ENCODE measurements around the gene STPG2.

- TF ChIP-seq, protein P1, sequence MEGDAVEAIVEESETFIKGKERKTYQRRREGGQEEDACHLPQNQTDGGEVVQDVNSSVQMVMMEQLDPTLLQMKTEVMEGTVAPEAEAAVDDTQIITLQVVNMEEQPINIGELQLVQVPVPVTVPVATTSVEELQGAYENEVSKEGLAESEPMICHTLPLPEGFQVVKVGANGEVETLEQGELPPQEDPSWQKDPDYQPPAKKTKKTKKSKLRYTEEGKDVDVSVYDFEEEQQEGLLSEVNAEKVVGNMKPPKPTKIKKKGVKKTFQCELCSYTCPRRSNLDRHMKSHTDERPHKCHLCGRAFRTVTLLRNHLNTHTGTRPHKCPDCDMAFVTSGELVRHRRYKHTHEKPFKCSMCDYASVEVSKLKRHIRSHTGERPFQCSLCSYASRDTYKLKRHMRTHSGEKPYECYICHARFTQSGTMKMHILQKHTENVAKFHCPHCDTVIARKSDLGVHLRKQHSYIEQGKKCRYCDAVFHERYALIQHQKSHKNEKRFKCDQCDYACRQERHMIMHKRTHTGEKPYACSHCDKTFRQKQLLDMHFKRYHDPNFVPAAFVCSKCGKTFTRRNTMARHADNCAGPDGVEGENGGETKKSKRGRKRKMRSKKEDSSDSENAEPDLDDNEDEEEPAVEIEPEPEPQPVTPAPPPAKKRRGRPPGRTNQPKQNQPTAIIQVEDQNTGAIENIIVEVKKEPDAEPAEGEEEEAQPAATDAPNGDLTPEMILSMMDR (IDR thresholded peaks at IDR 0.05) = no peak
- TF ChIP-seq POLR2A (IDR thresholded peaks at IDR 0.05) = no peak
These were observed 390.7 kb downstream of the STPG2 start for GRCh38 chr4:97752599-97752998.
